GM19467 (cell line): ENCODE data around the gene ARL16.
A peak's percentile ranks its signal among the peaks of the same experiment; 100 is the strongest.

Source experiments
- ATAC-seq: cut with Tn5 transposase; IDR thresholded peaks from one replicate; pipeline ENCODE4 v1.9.1; 2021; ENCODE audit warnings: mild to moderate bottlenecking, moderate library complexity; ENCODE audit not compliant: unreplicated experiment

Gene ARL16

DNA sequence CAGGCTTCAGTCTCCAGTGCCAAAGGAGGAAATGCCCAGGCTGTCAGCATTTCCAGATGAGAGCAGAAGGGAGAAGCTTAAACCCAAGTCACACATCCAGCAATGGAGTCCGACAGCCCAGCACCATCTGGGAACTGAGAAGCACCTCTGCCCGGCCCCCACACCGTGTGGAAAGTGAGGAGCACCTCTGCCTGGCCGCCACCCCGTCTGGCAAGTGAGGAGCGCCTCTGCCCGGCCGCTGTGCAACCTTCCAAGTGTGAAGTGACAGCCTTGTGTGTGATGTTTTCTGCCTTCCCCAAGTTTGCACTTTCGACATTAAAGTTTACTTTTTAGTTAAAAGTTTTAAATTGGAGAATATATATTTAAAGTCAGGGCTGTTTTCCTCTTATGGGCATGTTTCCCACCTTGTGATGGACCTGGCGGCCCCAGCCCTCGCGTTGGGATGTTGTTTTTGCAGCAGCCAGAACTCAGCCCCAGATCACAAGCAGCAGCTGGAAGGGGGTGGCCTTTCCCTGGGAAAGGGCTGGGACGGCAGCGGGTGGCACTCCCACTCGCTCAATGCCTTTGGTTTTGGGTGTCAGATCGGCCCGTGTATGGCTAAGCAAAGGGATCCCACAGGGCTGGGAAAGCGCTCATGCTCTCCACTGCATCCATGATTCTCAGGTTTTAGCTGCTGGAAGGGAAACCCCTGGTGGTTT is 9.9 kb downstream of the ARL16 start:
- no peak for ATAC-seq

DNA sequence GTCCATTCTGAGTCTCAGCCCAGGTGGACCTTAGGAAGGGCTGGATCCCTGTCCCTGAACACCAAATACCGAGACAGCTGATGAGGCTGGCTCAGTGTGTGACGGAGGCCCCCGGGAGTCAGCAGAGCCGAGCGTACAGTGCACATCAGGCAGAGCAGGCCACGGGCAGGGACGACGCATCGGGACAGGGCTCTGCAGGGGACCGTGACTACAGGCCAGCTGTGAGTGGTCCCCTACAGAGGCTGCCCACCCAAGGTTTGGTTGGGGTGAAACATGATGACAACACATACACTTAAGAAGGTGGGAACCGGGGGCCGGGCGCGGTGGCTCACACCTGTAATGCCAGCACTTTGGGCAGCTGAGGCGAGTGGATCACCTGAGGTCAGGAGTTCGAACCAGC is 10.6 kb downstream of the ARL16 start:
- ATAC-seq: no peak

DNA sequence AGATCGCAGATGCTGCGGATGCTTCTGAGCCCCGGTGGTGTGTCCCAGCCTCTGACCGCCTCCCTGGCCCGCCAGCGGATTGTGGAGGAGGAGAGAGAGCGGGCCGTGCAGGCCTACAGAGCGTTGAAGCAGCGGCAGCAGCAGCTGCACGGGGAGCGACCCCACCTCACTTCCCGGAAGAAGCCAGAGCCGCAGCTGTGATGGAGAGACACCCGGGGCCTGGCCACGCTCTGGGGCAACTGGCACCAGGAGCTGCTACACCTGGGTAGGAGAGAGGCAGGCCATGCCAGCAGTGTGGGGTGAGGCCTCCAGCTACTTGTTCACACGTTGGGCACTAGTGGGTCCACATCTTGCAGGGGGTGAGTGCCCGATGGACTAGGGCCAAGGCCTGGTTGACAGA is 11.1 kb downstream of the ARL16 start:
- no peak for ATAC-seq

DNA sequence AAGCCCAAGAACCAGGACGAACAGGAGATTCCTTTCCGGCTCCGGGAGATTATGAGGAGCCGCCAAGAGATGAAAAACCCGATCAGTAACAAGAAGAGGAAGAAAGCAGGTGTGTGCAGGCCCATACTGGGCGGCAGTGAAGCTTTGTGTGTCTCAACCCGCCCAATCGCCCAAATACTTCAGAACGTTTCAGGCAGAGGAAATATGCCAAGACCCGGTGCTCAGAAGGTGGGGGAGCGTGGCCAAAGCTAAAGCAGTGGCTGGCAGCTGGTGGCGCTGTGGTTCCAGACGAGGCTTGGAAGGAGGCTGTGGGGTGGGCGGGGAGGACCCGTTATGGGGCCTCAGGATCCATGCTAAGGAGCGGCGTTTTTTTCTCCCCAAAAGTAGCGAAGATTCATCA is 15.8 kb downstream of the ARL16 start:
- no peak for ATAC-seq

DNA sequence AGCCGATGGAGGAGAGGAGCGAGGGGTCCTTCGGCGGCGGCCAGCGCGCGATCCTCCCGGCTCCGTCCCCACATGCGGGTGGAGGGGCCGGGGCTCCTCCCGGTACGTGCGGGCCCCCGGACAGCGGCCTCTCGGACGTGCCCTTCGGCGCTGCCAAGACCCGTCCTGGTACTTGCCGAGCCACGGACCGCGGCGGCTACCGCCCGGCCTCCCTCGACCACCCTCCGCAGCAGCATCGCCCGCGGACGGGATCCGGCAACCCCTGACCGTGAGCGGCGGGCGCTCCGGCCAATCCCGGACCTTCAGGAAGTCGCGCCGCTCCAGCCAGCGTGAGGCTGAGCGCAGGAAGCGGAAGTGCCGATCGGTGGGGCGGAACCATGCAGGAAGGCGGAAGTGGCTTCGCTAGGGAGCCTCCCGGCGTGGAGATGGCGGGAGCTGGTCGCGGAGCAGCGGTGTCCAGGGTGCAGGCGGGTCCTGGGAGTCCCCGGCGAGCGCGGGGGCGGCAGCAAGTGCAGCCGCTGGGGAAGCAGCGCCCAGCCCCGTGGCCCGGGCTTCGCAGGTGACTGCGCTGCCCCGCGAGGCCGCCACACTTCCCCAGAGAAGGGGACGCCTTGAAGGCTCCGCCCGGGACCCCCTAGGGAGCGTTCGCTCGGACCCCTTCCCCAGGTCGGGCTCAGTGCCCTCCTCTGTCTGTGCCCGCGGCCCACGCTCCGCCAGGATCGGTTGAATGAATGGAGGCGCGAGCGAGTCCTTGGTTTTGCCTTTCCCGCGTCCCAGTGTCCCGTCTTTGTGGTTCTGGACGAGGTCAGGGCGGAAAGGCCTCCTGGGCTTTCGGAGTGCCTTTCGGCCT is 17.0 kb downstream of the ARL16 start, which contains the start of the genes CCDC137 and OXLD1:
TSS of gene CCDC137 (plus strand) at position 396 of the 850 bp plus-strand sequence. CDS start at position 426, 30 bp downstream.
TSS of gene OXLD1 (minus strand) at position 264 of the 850 bp plus-strand sequence. CDS start at position 236, 28 bp downstream.
- ATAC-seq: peak; percentile 76

DNA sequence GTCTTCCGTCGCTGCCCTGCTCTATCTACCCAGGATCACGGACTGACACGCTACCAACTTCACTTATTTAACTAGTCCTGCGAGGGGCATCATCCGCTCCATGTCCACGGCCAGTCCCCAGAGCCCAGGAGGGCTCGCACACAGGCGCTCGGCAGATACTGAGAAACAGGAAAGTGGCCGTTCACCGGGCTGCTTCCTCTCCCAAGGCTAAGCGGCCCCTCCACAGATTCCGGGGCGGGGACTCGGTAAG is 17.6 kb downstream of the ARL16 start:
- ATAC-seq: no peak

DNA sequence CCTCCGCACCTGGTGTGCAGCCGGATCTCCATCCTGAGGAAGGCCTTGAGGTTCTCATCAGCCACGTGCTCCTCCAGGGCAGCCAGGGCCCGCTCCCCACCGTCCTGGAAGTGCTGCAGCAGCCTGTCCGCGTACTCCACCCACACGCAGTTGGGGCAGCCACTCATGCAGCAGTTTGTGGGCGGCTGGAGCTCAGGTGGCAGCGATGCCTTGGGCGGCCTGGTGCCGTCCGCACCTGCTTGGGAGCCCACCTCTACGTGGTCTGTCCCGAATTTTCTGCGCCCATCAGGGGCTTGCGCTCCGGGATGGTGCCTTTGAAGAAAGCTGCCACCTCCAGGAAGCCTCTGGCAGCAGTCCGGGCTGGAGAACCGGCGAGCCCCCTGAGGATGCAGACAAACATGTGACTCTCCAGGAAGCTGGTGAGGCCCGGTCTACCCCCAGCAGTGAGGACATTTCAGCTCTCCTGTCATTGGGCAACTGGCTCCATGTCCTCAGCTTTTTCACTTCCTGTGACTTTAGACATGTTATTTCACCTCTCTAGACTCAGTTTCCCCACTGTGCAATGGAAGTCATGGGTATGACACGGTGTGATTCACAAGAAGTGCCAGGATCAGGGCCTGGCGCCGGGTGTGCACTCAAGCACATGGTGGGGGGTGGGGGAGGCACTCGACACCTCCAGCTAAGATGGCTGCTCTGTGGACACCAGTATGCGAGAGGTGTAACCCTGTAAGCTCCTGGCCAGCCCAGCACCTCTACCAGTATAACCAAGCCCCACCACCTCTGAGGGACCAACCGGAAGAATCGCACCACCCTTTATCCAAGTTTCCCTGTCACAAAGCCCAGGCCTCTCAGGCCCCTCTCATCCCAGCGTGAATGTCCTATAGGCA is 18.1 kb downstream of the ARL16 start:
- peak; percentile 9 for ATAC-seq

DNA sequence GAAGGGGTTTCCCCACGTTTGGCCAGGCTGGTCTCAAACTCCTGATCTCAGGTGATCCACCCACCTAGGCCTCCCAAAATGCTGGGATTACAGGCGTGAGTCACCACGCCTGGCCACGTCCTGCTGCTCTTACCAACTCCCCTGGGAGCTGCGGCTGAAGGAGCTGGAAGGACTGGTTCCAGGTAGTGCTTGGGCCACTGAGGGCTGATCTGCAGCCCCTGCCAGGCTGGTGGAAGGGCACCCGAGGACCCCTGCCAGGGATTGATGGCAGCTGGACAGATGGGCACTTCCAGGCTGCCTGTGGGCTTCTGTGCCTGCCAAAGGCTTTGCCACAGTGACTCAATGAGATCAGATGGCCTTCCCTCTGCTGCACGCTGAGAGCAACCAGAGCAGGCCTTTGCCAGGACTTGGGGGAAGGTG is 19.5 kb downstream of the ARL16 start:
- no peak for ATAC-seq

DNA sequence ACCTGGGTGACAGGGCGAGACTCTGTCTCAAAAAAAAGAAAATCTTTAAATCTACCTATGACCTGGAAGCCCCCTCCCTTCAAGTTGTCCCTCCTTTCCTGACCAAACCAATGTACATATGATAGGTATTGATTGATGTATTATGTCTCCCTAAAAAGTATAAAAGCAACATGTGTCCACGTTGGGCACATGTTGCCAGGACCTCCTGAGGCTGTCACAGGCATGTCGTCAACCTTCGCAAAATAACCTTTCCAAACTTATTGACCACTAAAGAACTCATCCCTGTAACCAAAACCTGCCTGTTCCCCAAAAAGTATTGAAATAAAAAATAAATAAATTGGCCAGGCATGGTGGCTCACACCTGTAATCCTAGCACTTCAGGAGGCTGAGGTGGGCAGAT is 21.6 kb downstream of the ARL16 start:
- ATAC-seq: no peak

DNA sequence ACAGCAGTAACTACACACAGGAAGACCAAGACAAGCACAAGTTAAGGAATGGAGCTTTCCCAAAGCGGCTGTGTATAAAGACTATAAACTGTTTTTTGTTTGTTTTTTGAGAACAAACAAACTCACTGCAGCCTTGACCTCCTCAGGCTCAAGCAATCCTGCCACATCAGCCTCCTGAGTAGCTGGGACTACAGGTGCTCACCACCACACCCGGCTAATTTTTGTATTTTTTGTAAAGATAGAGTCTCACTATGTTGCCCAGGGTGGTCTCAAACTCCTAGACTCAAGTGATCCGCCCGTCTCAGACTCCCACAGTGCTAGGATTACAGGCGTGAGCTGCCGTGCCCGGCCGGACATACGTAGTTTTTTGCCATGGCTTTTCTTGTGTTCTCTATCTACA is 23.2 kb downstream of the ARL16 start:
- no peak for ATAC-seq

DNA sequence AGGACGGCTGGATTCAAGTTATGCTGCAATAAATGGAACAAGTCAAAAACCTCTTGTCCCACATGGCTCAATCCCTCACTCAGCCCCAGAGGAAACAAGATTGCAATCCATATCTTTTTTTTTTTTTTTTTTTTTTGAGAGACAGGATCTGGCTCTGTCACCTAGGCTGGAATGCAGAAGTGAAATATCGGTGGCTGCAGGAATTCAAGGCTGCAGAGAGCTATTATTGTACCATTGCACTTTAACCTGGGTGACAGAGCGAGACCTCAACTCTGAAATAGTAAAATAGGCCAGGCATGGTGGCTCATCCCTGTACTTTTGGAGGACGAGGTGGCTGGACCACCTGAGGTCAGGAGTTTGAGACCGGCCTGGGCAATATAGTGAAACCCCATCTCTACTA is 24.6 kb downstream of the ARL16 start:
- ATAC-seq: no peak

DNA sequence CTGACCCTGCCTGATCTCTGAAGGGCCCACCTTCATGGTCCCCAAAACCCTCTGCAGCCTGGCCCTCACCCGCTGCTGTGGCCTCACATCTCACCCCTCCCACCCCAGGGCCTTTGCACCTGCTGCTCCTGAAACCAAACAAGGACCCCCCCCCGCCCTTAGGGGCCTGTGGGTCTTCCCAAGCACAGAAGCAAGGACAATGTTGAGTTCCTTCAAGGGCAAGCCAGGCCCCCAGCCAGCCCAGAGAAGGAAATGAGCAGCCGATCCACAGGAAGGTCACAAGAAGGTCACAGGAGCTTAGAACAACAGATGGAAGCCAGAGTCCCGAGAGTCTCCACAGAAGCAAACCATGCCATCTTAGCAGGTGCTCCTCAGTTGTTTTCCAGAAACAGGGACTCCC is 26.8 kb downstream of the ARL16 start:
- no peak for ATAC-seq

DNA sequence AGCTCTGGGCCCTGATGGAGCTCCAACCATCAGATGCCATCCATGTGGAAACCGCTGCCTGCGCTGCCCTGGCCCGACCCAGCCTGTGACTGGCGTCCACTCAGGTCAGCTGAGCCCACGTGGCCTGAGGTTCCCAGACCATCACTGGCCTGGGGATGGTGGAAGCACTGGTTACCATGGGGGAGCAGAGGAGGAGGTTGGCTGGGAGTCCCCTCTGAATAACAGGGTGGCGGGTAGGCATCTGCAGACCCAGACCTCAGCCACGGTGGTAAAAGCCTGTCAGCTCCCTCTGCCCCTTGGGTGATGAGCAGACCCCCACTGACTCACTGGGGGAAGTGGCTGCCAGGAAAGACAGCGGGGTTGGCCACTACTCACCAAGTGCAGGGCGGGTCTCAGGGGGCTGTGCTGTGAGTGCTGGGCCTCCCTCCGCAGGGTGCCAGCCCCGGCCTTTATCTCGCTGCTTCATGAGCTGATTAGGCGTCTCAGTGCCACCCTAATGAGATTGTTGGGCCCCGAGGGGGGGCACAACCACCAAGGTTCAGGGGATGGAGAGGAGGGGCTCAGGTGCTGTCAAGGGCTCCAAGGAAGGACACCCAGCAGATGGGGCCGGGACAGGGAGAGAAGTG is 27.4 kb downstream of the ARL16 start, which contains the start of gene PDE6G:
TSS of gene PDE6G (minus strand) at position 425 of the 626 bp plus-strand sequence. CDS start 3,237 bp downstream, outside the sequence.
- no peak for ATAC-seq

DNA sequence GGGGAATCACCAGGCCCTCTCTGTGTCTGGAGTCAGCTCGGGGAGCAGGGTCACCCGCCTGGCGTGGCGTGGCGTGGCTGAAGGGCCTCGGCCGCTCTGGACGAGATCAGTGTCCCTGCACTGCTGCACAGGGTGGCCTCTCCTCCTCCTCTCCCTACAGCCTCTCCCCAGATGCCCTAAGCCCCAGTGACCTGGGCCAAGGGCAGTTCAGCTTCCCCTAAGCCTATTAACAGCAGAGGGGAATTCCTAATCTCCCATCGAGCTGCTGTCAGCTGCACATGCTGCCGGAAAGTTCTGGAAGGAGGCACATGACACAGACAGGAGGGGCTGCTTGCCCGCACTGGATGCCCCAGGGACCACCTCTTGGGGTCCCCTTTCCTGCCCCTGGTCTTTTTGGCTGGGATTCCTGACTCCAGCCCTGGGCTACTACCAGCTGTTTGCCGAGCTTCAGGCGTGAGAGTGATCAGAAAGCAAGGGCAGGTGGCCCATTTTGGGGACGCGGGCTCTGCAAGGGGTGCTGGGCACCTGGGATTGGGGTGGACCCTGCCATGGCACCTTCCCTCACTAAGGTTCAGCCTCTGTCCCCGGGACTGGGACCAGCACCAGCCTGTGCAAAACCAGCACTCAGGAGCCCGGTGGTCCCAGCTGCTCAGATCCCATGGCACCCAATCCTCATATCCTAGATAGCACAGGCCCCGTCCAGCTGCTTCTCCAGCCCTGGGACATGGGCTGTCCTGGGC is 28.0 kb downstream of the ARL16 start:
- ATAC-seq: no peak

DNA sequence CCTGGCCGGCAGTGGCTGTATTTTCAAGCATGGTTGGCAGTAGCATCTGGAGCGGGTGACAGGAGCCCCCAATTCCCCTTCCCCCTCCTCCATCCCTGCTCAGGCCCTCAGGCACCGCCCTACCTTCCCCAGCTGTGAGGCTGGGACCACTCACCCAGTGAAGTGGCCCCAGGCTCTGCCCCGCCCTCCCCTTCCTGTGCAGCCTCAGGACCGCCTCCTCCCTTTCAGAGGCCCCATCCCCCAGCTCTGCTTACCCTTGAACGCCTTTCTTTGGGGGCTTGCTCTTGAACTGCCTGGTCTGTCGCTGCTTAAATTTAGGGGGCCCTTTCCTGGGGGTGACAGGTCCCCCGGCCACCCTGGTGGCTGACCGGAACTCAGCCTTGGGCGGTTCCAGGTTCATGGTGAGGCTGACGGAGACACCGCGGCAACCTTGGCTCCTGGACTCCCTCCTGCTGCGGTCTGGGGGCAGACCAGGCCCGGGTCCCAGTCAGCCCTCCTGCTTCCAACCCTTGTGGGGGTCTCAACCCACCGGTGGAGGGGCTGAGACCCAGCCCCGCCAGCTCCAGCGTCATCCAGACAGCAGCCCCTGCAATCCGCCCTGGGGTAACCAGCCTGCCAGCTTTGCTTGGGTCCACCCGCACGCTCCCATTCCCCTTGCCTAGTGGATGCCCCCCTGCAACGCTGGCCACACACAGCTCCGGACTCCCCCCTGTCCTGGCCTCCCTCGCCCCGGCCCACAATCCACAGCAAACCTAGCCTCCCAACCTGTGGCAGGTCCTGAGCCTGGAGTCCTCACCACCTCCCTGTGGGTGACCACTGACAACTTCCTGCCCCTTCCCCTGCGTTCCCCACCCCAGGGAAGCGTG is 30.5 kb downstream of the ARL16 start:
- no peak for ATAC-seq

DNA sequence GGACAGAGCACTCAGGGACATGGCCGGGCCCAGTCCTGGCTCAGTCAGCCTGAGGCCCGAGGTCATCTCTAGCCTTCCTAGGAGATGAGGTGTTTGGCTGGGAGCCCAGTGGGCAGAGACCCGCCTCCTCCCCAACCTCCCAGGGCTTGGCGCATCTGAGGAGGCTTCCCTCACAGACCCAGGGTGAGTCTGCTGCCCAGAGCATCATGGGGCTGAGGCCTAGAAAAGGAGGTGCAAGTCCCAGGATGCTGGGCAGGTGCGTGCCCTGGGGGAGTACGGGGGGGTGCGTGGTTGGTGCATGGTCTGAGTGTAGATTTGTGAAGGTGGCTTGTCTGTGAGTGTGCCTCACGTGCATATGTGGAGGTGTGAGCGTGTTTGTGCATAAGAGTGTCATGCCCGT is 31.9 kb downstream of the ARL16 start:
- ATAC-seq: no peak

DNA sequence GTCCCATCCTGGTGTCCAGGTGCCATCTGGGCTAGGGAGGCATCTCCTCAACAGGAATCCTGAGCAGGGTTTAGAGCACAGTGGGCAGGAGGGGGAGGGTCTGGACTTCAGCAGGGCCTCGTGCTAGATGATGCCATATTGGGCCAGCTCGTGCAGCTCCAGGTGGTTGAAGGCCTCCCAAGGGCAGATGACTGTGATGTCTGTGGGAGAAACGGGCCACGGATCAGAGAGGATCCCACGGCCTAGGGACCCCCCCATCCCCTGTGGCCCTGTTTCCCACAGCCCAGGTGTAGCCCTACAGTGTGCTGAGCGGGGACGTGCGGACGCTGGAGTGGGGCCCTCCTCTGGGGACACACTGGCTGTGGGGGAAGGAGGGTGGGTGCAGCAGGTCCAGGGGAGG is 32.6 kb downstream of the ARL16 start:
- no peak for ATAC-seq

DNA sequence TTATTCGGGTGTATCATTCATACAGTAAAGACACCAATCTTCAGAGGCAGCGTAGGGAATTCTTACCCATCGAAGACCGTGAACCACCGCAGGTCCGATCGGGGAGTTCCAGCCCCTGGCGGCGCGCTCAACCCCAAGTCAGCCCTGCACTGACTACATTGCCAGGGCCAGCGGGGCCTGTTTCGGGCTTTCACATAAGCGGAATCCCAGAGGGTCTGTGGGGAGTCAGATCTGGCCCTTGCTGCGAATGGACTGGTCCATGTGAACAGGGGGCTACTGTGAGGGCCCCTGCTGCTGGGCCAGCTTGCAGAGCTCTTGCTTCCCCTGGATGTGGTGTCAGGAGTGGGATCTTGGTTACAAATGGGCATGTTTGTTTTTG is 34.9 kb downstream of the ARL16 start:
- ATAC-seq: no peak

DNA sequence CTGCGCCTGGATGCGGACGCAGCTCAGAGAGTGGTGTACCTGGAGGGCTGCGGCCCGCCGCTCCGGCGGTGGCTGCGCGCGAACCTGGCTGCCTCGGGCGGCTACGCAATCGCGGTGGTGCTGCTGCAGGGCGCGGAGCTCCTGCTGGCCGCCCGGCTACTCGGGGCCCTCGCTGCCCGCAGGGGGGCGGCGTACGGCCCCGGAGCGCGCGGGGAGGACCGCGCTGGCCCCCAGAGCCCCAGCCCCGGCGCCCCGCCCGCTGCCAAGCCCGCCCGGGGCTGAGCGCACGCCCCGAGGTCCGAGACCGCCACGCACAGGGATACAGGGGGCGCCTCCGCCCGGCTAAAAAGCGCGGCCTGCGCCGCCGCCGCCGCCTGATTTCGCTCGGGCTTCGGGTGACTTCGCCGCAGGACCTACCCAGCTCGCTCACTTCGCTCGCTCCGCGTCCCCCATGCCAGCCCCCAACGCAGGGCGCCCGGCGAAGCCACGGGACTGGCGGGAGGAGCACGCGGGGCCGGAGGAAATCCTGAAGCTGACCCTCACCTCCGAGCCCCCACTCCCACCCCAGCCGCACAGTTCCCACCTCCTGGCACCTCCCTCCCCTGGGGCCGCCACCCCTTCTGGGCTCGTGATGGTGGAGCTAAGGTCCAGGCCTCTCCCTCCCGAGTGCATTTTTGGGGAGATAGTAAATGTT is 35.4 kb downstream of the ARL16 start:
- ATAC-seq: no peak
